Measurements from ENCODE around the gene NR1D1.

NR1D1 gene

DNA sequence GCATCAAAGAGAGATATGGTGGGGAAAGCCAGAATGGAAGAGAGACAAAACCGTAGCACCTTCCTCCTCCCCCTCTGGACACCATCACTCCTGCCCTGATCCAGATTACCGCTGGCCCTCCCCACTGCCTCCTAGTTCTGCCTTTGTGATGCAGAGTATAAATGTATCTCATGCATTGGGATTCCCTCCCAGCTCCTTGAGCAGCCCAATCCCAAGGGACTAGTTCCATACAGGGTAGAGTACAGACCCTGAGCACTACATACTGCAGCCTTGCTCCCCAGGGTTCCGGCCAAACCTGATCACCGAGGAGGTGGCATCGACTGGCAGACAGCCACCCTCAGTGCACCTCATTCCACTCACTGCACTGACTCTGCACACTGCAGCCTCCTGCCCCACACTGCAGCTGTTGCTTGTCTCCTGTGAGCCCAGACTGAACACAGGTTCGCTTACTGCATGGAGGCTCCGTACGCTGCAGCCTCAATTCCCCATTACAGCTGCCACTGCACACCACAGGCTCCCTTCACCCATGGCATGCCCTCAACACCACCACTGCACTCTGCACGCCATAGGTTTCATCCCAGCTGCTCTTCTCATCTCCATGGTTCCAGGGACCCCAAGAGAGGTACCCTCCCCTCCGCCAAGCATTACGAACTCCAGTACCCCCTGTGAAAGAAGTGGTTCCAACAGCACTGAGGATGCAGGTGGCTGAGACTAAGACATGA lies 39.3 kb downstream of the NR1D1 start:
- TF ChIP-seq GATA2 (IDR thresholded peaks at IDR 0.05; ENCODE audit: low read depth, low read length) (no peak), GATA3 (IDR thresholded peaks at IDR 0.05; ENCODE audit: low read depth, low read length) (no peak)

DNA sequence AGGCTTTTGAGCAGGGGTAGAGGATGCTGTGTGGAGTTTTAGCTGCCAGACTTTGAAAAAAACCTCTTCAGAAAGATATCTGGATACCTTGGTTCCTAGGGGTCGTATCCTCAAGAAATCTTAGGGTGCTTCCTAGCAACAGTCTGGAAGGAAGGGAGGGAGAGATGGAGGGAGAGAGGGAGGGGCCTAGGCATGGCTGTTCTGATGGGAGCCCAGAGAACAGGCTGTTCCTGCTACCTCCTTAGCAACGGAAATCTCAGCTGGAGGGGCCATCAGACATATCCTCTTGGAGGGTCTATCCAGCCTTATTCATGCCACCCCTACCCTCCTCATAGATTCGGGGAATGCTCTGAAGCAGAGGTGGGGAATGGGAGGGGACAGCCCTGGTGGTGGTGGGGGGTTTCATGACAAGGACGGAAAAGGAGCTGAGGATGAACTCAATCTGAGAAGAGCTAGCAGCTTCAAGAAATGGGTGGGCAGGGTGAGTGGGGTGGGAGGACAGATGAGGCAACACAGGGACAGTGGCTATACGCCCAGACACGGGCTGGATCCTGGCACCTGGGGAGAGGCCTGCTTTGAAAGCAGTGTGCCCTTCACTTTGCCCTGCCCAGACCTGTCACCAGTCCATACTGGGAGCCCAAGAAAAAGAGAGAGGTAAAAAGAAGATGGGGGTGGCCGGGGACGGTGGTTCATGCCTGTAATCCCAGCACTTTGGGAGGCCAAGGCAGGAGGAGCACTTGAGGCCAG lies 40.5 kb downstream of the NR1D1 start:
- no peak for TF ChIP-seq GATA3 (IDR thresholded peaks at IDR 0.05; ENCODE audit: low read depth, low read length)
- no peak for TF ChIP-seq GATA2 (IDR thresholded peaks at IDR 0.05; ENCODE audit: low read depth, low read length)

GRCh38 chr17:40058865-40059264 lies 41.5 kb downstream of the NR1D1 start:
- TF ChIP-seq GATA2 (IDR thresholded peaks at IDR 0.05; ENCODE audit: low read depth, low read length) = no peak

DNA sequence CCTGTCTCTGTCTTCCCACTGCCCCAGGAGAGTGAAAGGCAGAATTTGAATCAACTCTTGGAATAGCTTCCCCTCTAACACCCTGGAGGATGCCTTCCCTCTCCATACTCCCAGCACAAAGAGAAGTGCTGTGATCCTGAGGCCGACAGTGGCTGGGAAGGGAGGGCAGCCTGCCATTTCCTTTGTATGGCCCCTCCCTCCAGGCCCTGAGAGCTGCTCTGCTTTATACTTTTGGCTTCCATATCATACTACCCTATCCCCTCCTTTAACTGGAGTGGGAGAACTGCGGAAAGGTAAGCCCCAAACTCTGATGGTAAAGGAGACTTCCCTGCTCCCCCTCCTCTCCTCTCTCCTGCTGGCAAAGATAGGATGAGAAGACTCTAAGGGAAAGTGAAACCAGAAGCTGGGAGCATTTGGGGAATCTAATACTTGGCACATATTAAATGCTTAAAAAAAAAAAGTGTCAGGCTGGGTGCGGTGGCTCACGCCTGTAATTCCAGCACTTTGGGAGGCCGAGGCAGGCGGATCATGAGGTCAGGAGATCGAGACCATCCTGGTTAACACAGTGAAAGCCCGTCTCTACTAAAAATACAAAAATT lies 42.1 kb downstream of the NR1D1 start:
- TF ChIP-seq GATA3 (IDR thresholded peaks at IDR 0.05; ENCODE audit: low read depth, low read length) = no peak

DNA sequence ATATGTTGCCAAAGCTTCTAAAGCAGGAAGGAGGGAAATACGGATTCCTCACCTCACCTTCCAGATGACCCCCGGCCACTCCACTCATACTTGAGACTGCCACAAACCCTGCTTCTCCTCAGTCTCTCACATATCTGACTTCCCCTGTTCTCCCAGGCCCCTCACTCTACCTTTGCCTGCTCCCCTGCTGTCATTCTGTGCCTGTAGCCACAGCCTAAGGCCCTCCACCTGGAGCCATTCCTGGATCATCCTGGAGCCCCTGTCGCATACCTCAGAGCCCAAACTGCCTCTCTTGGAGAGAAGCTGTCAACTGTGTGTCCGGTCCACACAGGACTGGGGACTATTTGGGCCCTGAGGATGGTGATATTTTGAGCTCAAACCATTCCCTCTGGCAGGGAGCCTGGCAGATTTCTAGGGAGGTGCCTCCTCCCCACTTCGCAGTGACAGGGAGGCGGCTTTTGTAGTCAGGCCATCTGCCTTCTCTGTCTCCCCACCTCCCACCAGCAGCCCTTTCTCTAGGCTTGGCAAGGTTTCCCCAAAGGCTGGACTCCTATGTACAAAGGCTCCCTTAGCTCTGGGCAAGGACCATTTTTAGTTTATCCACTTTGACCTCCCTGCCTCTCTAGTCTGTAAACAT lies 43.9 kb downstream of the NR1D1 start:
- TF ChIP-seq GATA2 (IDR thresholded peaks at IDR 0.05; ENCODE audit: low read depth, low read length) (no peak), GATA3 (IDR thresholded peaks at IDR 0.05; ENCODE audit: low read depth, low read length) (no peak)

Measured in SH-SY5Y (cell line).